ENCODE measurements around the gene TMEM126B. TPM values are rescaled to one million over a fixed set of nuclear protein-coding genes. Genes with fewer than 3 reads are reported as not detected.

The TMEM126B gene
- total and polyA plus RNA-seq, 10 of the 15 experiments (the other 5 are each of a cell fraction or from before 2014, with no cell fraction given), result 36.9 to 117 (median 70.3) TPM

GRCh38 chr11:85628771-85629341 is 463 bp downstream of the TMEM126B start (continued):
- TF ChIP-seq MLLT1 (IDR thresholded peaks at IDR 0.05), result peak; percentile 35; the same call in 1 of the 2 replicates

GRCh38 chr11:85634747-85635146 is 6.4 kb downstream of the TMEM126B start:
- RAD21 ChIA-PET (ENCODE audit: unreplicated experiment), result no interaction called here
- Histone ChIP-seq H3K9me3 (replicated peaks; ENCODE audit: control insufficient read depth, insufficient read depth, low read length) (no peaks in the 10 kb centered on the region), H3K4me2 (ENCODE audit: control insufficient read depth, insufficient read depth) (no peak overlapping the region), H3K4me3 (no peak overlapping the region), H3K4me1 (ENCODE audit: control insufficient read depth, insufficient read depth, low read length) (peaks cover 4% of the 10 kb centered on the region; the same call in 1 of the 2 replicates), H3K79me2 (ENCODE audit: control insufficient read depth, insufficient read depth, low read length) (peaks cover 11% of the 10 kb centered on the region), H3K9ac (ENCODE audit: control insufficient read depth, insufficient read depth, low read length) (no peak overlapping the region), H3K27ac (ENCODE audit: control insufficient read depth, insufficient read depth) (no peak overlapping the region), H3K27me3 (replicated peaks in 1 of 2; ENCODE audit: control insufficient read depth in 2 of 2, insufficient read depth in 2 of 2, low read length in 1 of 2) (no peaks in the 10 kb centered on the region), H3K36me3 (ENCODE audit: control insufficient read depth in 2 of 2, insufficient read depth in 2 of 2, low read length in 1 of 2) (peaks cover 0 to 10% of the 10 kb centered on the region in 2 experiments; a peak in 1 of 4 replicates), H4K20me1 (ENCODE audit: control insufficient read depth, insufficient read depth) (no peaks in the 10 kb centered on the region), H2AFZ (ENCODE audit: control insufficient read depth, low read depth, low read length) (no peak overlapping the region)
- POLR2A ChIA-PET, result interaction anchor here (2.9 kb wide), 1 partner anchor 13 kb away, joined by 15 read pairs; the partner anchor contains the start of gene TMEM126A
- CTCF ChIA-PET, result no interaction called here
- ATAC-seq (no peak), DNase-seq (ENCODE audit: low read depth, low spot score) (no peak), FAIRE-seq (no peak)
- BruUV-seq (replicated peaks), result no TSS peak
- in situ Hi-C loops (cut with MboI), result no loop called here
- intact Hi-C loops (cut with micrococcal nuclease; ENCODE audit: unreplicated experiment), result no loop called here
- WGBS (ENCODE audit: insufficient coverage, insufficient replicate concordance, low lambda C conversion rate, missing lambda C conversion rate), result 83% methylated on average over 3 of the region's 3 CpGs
- TF ChIP-seq USF2 (IDR thresholded peaks at IDR 0.05; ENCODE audit: borderline replicate concordance, low read depth, low read length), result no peak
- TF ChIP-seq GATAD2B (conservative IDR thresholded peaks at IDR 0.05; ENCODE audit: low read depth), result no peak
- SMC1A ChIA-PET (ENCODE audit: uncharacterized antibody, unreplicated experiment), result no interaction called here

Data from GM12878 (cell line).